ENCODE measurements around the gene CNRIP1.
"Not testable (repeated sequence)": the region's sequence is repeated elsewhere in the genome, so short reads cannot be mapped to it uniquely, and the experiment has no call there.

CNRIP1 gene

GRCh38 chr2:68319398-68320117 lies at the start of gene CNRIP1:
Gene CNRIP1 (minus strand): TSS chr2:68319949. CDS start chr2:68319400, 549 bp downstream.
- no peak for DNase-seq (ENCODE audit: low read depth in 2 of 2, low spot score in 1 of 2)

- no peak for DNase-seq (ENCODE audit: low read depth in 2 of 2, low spot score in 1 of 2)
These were observed 49.6 kb upstream of the CNRIP1 start for GRCh38 chr2:68369337-68369734.

GRCh38 chr2:68368654-68369336 lies 49.0 kb upstream of the CNRIP1 start:
- DNase-seq (ENCODE audit: low read depth in 2 of 2, low spot score in 1 of 2): no peak

- DNase-seq (ENCODE audit: low read depth in 2 of 2, low spot score in 1 of 2): no peak
These were observed 48.4 kb upstream of the CNRIP1 start for GRCh38 chr2:68367953-68368653.

GRCh38 chr2:68366083-68366560 lies 46.4 kb upstream of the CNRIP1 start:
- DNase-seq (ENCODE audit: low read depth in 2 of 2, low spot score in 1 of 2): no peak

- no peak for DNase-seq (ENCODE audit: low read depth in 2 of 2, low spot score in 1 of 2)
These were observed 45.3 kb upstream of the CNRIP1 start, which contains the start of gene PLEK for GRCh38 chr2:68365087-68365486. Gene PLEK (plus strand): TSS chr2:68365282. CDS start chr2:68365352, 70 bp downstream.

GRCh38 chr2:68363721-68364120 lies 44.0 kb upstream of the CNRIP1 start:
- no peak for DNase-seq (ENCODE audit: low read depth in 2 of 2, low spot score in 1 of 2)

GRCh38 chr2:68362749-68363148 lies 43.0 kb upstream of the CNRIP1 start:
- no peak for DNase-seq (ENCODE audit: low read depth in 2 of 2, low spot score in 1 of 2)

- DNase-seq (ENCODE audit: low read depth in 2 of 2, low spot score in 1 of 2): peak; percentile 58 to 64
These were observed 42.3 kb upstream of the CNRIP1 start for GRCh38 chr2:68362069-68362468.

GRCh38 chr2:68359889-68360288 lies 40.1 kb upstream of the CNRIP1 start:
- DNase-seq (ENCODE audit: low read depth in 2 of 2, low spot score in 1 of 2): no peak

- DNase-seq (ENCODE audit: low read depth in 2 of 2, low spot score in 1 of 2): no peak
These were observed 38.0 kb upstream of the CNRIP1 start for GRCh38 chr2:68357605-68358337.

GRCh38 chr2:68356599-68357239 lies 37.0 kb upstream of the CNRIP1 start:
- no peak for DNase-seq (ENCODE audit: low read depth in 2 of 2, low spot score in 1 of 2)

- no peak for DNase-seq (ENCODE audit: low read depth in 2 of 2, low spot score in 1 of 2)
These were observed 33.1 kb upstream of the CNRIP1 start for GRCh38 chr2:68352651-68353391.

GRCh38 chr2:68351997-68352396 lies 32.2 kb upstream of the CNRIP1 start:
- no peak for DNase-seq (ENCODE audit: low read depth in 2 of 2, low spot score in 1 of 2)

GRCh38 chr2:68349091-68349490 lies 29.3 kb upstream of the CNRIP1 start:
- not testable (repeated sequence) for DNase-seq (ENCODE audit: low read depth in 2 of 2, low spot score in 1 of 2)

GRCh38 chr2:68345129-68345875 lies 25.6 kb upstream of the CNRIP1 start:
- no peak for DNase-seq (ENCODE audit: low read depth in 2 of 2, low spot score in 1 of 2)

GRCh38 chr2:68344031-68344430 lies 24.3 kb upstream of the CNRIP1 start:
- DNase-seq (ENCODE audit: low read depth in 2 of 2, low spot score in 1 of 2): no peak

GRCh38 chr2:68342470-68342869 lies 22.7 kb upstream of the CNRIP1 start:
- no peak for DNase-seq (ENCODE audit: low read depth in 2 of 2, low spot score in 1 of 2)

GRCh38 chr2:68341583-68341982 lies 21.8 kb upstream of the CNRIP1 start:
- DNase-seq (ENCODE audit: low read depth in 2 of 2, low spot score in 1 of 2): no peak

GRCh38 chr2:68341062-68341329 lies 21.2 kb upstream of the CNRIP1 start:
- no peak for DNase-seq (ENCODE audit: low read depth in 2 of 2, low spot score in 1 of 2)
